ENCODE results near the gene SIAH1. TPM values are rescaled to one million over a fixed set of nuclear protein-coding genes. Genes with fewer than 3 reads are reported as not detected.

Gene SIAH1
- total RNA-seq: 25.6 TPM
- 10 to 100 TPM; 27.0 to 31.3 (median 29.4) TPM for polyA plus RNA-seq (ENCODE audit: insufficient read depth in 1 of 8, insufficient read length in 8 of 8, low replicate concordance in 1 of 8)
- long read RNA-seq, donor 1, transcript SIAH1-202 (1 exons, 3,352 nt): major isoform, 15 of 25 reads
- long read RNA-seq, donor 1, transcript SIAH1-203 (2 exons, 2,147 nt): minor isoform, 10 of 25 reads
- long read RNA-seq, donor 1, partial matches to known transcripts: 0 of 25 reads
- long read RNA-seq, donor 1, other reads (novel, unspliced or antisense): 0 of 25 reads
- long read RNA-seq, donor 2, transcript SIAH1-203 (2 exons, 2,147 nt): major isoform, 5 of 8 reads
- long read RNA-seq, donor 2, partial matches to known transcripts: 0 of 8 reads
- long read RNA-seq, donor 2, other reads (novel, unspliced or antisense): 0 of 8 reads
- long read RNA-seq, donor 3, transcript SIAH1-203 (2 exons, 2,147 nt): minor isoform, 19 of 40 reads
- long read RNA-seq, donor 3, transcript SIAH1-202 (1 exons, 3,352 nt): major isoform, 21 of 40 reads
- long read RNA-seq, donor 3, partial matches to known transcripts: 0 of 40 reads
- long read RNA-seq, donor 3, other reads (novel, unspliced or antisense): 0 of 40 reads
- long read RNA-seq, donor 4, transcript SIAH1-202 (1 exons, 3,352 nt): minor isoform, 5 of 13 reads
- long read RNA-seq, donor 4, transcript SIAH1-203 (2 exons, 2,147 nt): major isoform, 8 of 13 reads
- long read RNA-seq, donor 4, partial matches to known transcripts: 0 of 13 reads
- long read RNA-seq, donor 4, other reads (novel, unspliced or antisense): 0 of 13 reads
- long read RNA-seq, donor 5, transcript SIAH1-203 (2 exons, 2,147 nt): minor isoform, 26 of 76 reads
- long read RNA-seq, donor 5, transcript SIAH1-202 (1 exons, 3,352 nt): major isoform, 50 of 76 reads
- long read RNA-seq, donor 5, partial matches to known transcripts: 0 of 76 reads
- long read RNA-seq, donor 5, other reads (novel, unspliced or antisense): 0 of 76 reads
- long read RNA-seq, donor 6, transcript SIAH1-203 (2 exons, 2,147 nt): minor isoform, 11 of 56 reads
- long read RNA-seq, donor 6, transcript SIAH1-202 (1 exons, 3,352 nt): major isoform, 45 of 56 reads
- long read RNA-seq, donor 6, partial matches to known transcripts: 0 of 56 reads
- long read RNA-seq, donor 6, other reads (novel, unspliced or antisense): 0 of 56 reads
- long read RNA-seq, donor 7, transcript SIAH1-202 (1 exons, 3,352 nt): major isoform, 38 of 49 reads
- long read RNA-seq, donor 7, transcript SIAH1-203 (2 exons, 2,147 nt): minor isoform, 10 of 49 reads
- long read RNA-seq, donor 7, partial matches to known transcripts: 0 of 49 reads
- long read RNA-seq, donor 7, other reads (novel, unspliced or antisense): 0 of 49 reads
- long read RNA-seq, donor 8, transcript SIAH1-203 (2 exons, 2,147 nt): minor isoform, 24 of 51 reads
- long read RNA-seq, donor 8, transcript SIAH1-202 (1 exons, 3,352 nt): major isoform, 27 of 51 reads
- long read RNA-seq, donor 8, partial matches to known transcripts: 0 of 51 reads
- long read RNA-seq, donor 8, other reads (novel, unspliced or antisense): 0 of 51 reads
- long read RNA-seq, donor 9, transcript SIAH1-203 (2 exons, 2,147 nt): minor isoform, 9 of 40 reads
- long read RNA-seq, donor 9, transcript SIAH1-202 (1 exons, 3,352 nt): major isoform, 30 of 40 reads
- long read RNA-seq, donor 9, partial matches to known transcripts: 0 of 40 reads
- long read RNA-seq, donor 9, other reads (novel, unspliced or antisense): 0 of 40 reads
- long read RNA-seq, donor 10, transcript SIAH1-203 (2 exons, 2,147 nt): minor isoform, 17 of 70 reads
- long read RNA-seq, donor 10, transcript SIAH1-202 (1 exons, 3,352 nt): major isoform, 45 of 70 reads
- long read RNA-seq, donor 10, partial matches to known transcripts: 8 of 70 reads
- long read RNA-seq, donor 10, other reads (novel, unspliced or antisense): 0 of 70 reads
- long read RNA-seq, donor 11, transcript SIAH1-202 (1 exons, 3,352 nt): major isoform, 34 of 44 reads
- long read RNA-seq, donor 11, transcript SIAH1-203 (2 exons, 2,147 nt): minor isoform, 10 of 44 reads
- long read RNA-seq, donor 11, partial matches to known transcripts: 0 of 44 reads
- long read RNA-seq, donor 11, other reads (novel, unspliced or antisense): 0 of 44 reads

- H3K4me1 ChIP-seq (ENCODE audit: control insufficient read depth, insufficient read depth, low read length): no peaks in the 10 kb centered on the region
- no peaks in the 10 kb centered on the region for H3K9me3 ChIP-seq (replicated peaks; ENCODE audit: control insufficient read depth, low read depth, low read length)
- peak within 1 kb of the TSS; percentile 97 for H3K27ac ChIP-seq (ENCODE audit: low read length)
- DNase-seq: peak; percentile 94
- H3K4me3 ChIP-seq (ENCODE audit: low read length): peak within 1 kb of the TSS; percentile 78
- H3K27me3 ChIP-seq (ENCODE audit: control insufficient read depth, insufficient read depth, low read length): no peaks in the 10 kb centered on the region
- no peaks in the 10 kb centered on the region for H3K36me3 ChIP-seq (ENCODE audit: control insufficient read depth, insufficient read depth, low read length)
- WGBS (ENCODE audit: insufficient coverage): under 1% methylated on average over 93 of the region's 105 CpGs
Observed at GRCh38 chr16:48385253-48386150, at the start of gene SIAH1. Gene SIAH1 (minus strand): TSS chr16:48385413. CDS start chr16:48362428, 22,985 bp downstream.

- no peaks in the 10 kb centered on the region for H3K36me3 ChIP-seq (ENCODE audit: control insufficient read depth, insufficient read depth, low read length)
- no peaks in the 10 kb centered on the region for H3K27me3 ChIP-seq (ENCODE audit: control insufficient read depth, insufficient read depth, low read length)
- 5% methylated on average over 3 of the region's 4 CpGs for WGBS (ENCODE audit: insufficient coverage)
- peaks cover 2% of the 10 kb centered on the region for H3K4me1 ChIP-seq (ENCODE audit: control insufficient read depth, insufficient read depth, low read length)
- no peak overlapping the region for H3K27ac ChIP-seq (ENCODE audit: low read length)
- H3K4me3 ChIP-seq (ENCODE audit: low read length): no peak overlapping the region
- DNase-seq: peak; percentile 57
- H3K9me3 ChIP-seq (replicated peaks; ENCODE audit: control insufficient read depth, low read depth, low read length): no peaks in the 10 kb centered on the region
Observed at GRCh38 chr16:48434653-48435317, 49.6 kb upstream of the SIAH1 start.

GRCh38 chr16:48433850-48434530 is 48.8 kb upstream of the SIAH1 start:
- no peaks in the 10 kb centered on the region for H3K36me3 ChIP-seq (ENCODE audit: control insufficient read depth, insufficient read depth, low read length)
- no peak for DNase-seq
- H3K4me1 ChIP-seq (ENCODE audit: control insufficient read depth, insufficient read depth, low read length): peaks cover 2% of the 10 kb centered on the region
- no peaks in the 10 kb centered on the region for H3K9me3 ChIP-seq (replicated peaks; ENCODE audit: control insufficient read depth, low read depth, low read length)
- no peak overlapping the region for H3K4me3 ChIP-seq (ENCODE audit: low read length)
- no peak overlapping the region for H3K27ac ChIP-seq (ENCODE audit: low read length)
- 47% methylated on average over 3 of the region's 5 CpGs for WGBS (ENCODE audit: insufficient coverage)
- H3K27me3 ChIP-seq (ENCODE audit: control insufficient read depth, insufficient read depth, low read length): no peaks in the 10 kb centered on the region

GRCh38 chr16:48433116-48433849 is 48.1 kb upstream of the SIAH1 start:
- peaks cover 2% of the 10 kb centered on the region for H3K4me1 ChIP-seq (ENCODE audit: control insufficient read depth, insufficient read depth, low read length)
- H3K27ac ChIP-seq (ENCODE audit: low read length): no peak overlapping the region
- no peaks in the 10 kb centered on the region for H3K27me3 ChIP-seq (ENCODE audit: control insufficient read depth, insufficient read depth, low read length)
- WGBS (ENCODE audit: insufficient coverage): 79% methylated on average over 18 of the region's 18 CpGs
- no peak for DNase-seq
- no peaks in the 10 kb centered on the region for H3K36me3 ChIP-seq (ENCODE audit: control insufficient read depth, insufficient read depth, low read length)
- no peaks in the 10 kb centered on the region for H3K9me3 ChIP-seq (replicated peaks; ENCODE audit: control insufficient read depth, low read depth, low read length)
- no peak overlapping the region for H3K4me3 ChIP-seq (ENCODE audit: low read length)

- H3K4me1 ChIP-seq (ENCODE audit: control insufficient read depth, insufficient read depth, low read length): peaks cover 2% of the 10 kb centered on the region
- no peaks in the 10 kb centered on the region for H3K36me3 ChIP-seq (ENCODE audit: control insufficient read depth, insufficient read depth, low read length)
- DNase-seq: peak; percentile 54
- no peak overlapping the region for H3K4me3 ChIP-seq (ENCODE audit: low read length)
- no peaks in the 10 kb centered on the region for H3K27me3 ChIP-seq (ENCODE audit: control insufficient read depth, insufficient read depth, low read length)
- WGBS (ENCODE audit: insufficient coverage): 0% methylated on average over 1 of the region's 2 CpGs
- H3K9me3 ChIP-seq (replicated peaks; ENCODE audit: control insufficient read depth, low read depth, low read length): no peaks in the 10 kb centered on the region
- H3K27ac ChIP-seq (ENCODE audit: low read length): no peak overlapping the region
Observed at GRCh38 chr16:48432136-48432535, 46.9 kb upstream of the SIAH1 start.

- DNase-seq: no peak
- Histone ChIP-seq H3K36me3 (ENCODE audit: control insufficient read depth, insufficient read depth, low read length) (no peaks in the 10 kb centered on the region), H3K4me3 (ENCODE audit: low read length) (no peak overlapping the region), H3K27ac (ENCODE audit: low read length) (no peak overlapping the region), H3K27me3 (ENCODE audit: control insufficient read depth, insufficient read depth, low read length) (no peaks in the 10 kb centered on the region), H3K4me1 (ENCODE audit: control insufficient read depth, insufficient read depth, low read length) (peaks cover 2% of the 10 kb centered on the region), H3K9me3 (replicated peaks; ENCODE audit: control insufficient read depth, low read depth, low read length) (no peaks in the 10 kb centered on the region)
- WGBS (ENCODE audit: insufficient coverage): no CpG with 5 or more reads among the region's 3 CpGs
Observed at GRCh38 chr16:48430890-48431289, 45.7 kb upstream of the SIAH1 start.

Data from muscle of leg (tissue), 16 donors.